WTC11 (cell line): ENCODE data around the gene MAPKAP1. TPM values are rescaled to one million over a fixed set of nuclear protein-coding genes. Genes with fewer than 3 reads are reported as not detected.

Experiments
- ATAC-seq: fragments of 200-7000 bp; cut with Tn5 transposase; 2 replicates; pipeline ENCODE4 v1.10.0; 2021; ENCODE audit warnings: mild to moderate bottlenecking, moderate library complexity
- CTCF ChIA-PET: fragments of 300-600 bp; sonication (Branson Sonifier 250); formaldehyde crosslinking; loops from one replicate; lab custom pipeline; 2021; ENCODE audit warnings: antibody characterized with exemption; lab: Charles Lee
- POLR2A ChIA-PET: fragments of 350-600 bp; sonication (Branson Sonifier 250); formaldehyde crosslinking; loops from one replicate; lab custom pipeline; 2021; ENCODE audit warnings: antibody characterized with exemption; lab: Charles Lee
- DNase-seq: peaks from one replicate; pipeline ENCODE4 v3.0.0; 2021; ENCODE audit warnings: low spot score
- H3K27ac Mint-ChIP-seq: 2 replicates; pipeline ENCODE4 v1.8.0; 2021; ENCODE audit warnings: mixed read lengths
- H3K27me3 Mint-ChIP-seq: 2 replicates; pipeline ENCODE4 v1.8.0; 2021; ENCODE audit warnings: low read depth, mild to moderate bottlenecking, moderate library complexity, mixed read lengths
- H3K36me3 Mint-ChIP-seq: 2 replicates; pipeline ENCODE4 v1.8.0; 2021; ENCODE audit warnings: mixed read lengths
- H3K4me1 Mint-ChIP-seq: 2 replicates; pipeline ENCODE4 v1.8.0; 2022; ENCODE audit warnings: mixed read lengths
- H3K4me3 Mint-ChIP-seq: 2 replicates; pipeline ENCODE4 v1.8.0; 2021; ENCODE audit warnings: mild to moderate bottlenecking, moderate library complexity, mixed read lengths
- H3K9me3 Mint-ChIP-seq: 2 replicates; pipeline ENCODE4 v1.8.0; 2021; ENCODE audit warnings: mixed read lengths
- E2F1 ChIP-seq: sonication (generic); formaldehyde crosslinking; IDR thresholded peaks from 2 replicates; pipeline ENCODE4 v1.8.0; 2022; ENCODE audit warnings: mild to moderate bottlenecking, missing genetic modification reagents
- E2F4 ChIP-seq: sonication (generic); formaldehyde crosslinking; IDR thresholded peaks from 2 replicates; pipeline ENCODE4 v1.8.1; 2022; ENCODE audit warnings: low read depth, mild to moderate bottlenecking, moderate library complexity, missing genetic modification reagents, borderline replicate concordance
- E2F5 ChIP-seq: sonication (generic); formaldehyde crosslinking; IDR thresholded peaks from 2 replicates; pipeline ENCODE4 v1.8.1; 2022; ENCODE audit warnings: mild to moderate bottlenecking, moderate library complexity, missing genetic modification reagents
- FOXK1 ChIP-seq: sonication (generic); formaldehyde crosslinking; IDR thresholded peaks from 2 replicates; pipeline ENCODE4 v1.8.0; 2022; ENCODE audit warnings: mild to moderate bottlenecking, moderate library complexity, missing genetic modification reagents
- FOXP4 ChIP-seq: sonication (generic); formaldehyde crosslinking; IDR thresholded peaks from 2 replicates; pipeline ENCODE4 v1.8.0; 2022; ENCODE audit warnings: mild to moderate bottlenecking, missing genetic modification reagents
- IRF2 ChIP-seq: sonication (generic); formaldehyde crosslinking; IDR thresholded peaks from 2 replicates; pipeline ENCODE4 v1.8.0; 2022; ENCODE audit warnings: low read depth, missing genetic modification reagents, borderline replicate concordance
- MLX ChIP-seq: sonication (generic); formaldehyde crosslinking; IDR thresholded peaks from 2 replicates; pipeline ENCODE4 v1.8.1; 2023; ENCODE audit warnings: mild to moderate bottlenecking, missing genetic modification reagents, moderate library complexity
- NR2C2 ChIP-seq: sonication (generic); formaldehyde crosslinking; IDR thresholded peaks from 2 replicates; pipeline ENCODE4 v1.8.0; 2022; ENCODE audit warnings: mild to moderate bottlenecking, missing genetic modification reagents
- NR3C1 ChIP-seq: sonication (generic); formaldehyde crosslinking; conservative IDR thresholded peaks from 2 replicates; pipeline ENCODE4 v1.8.1; 2023; ENCODE audit warnings: low read depth, mild to moderate bottlenecking, missing genetic modification reagents
- OVOL2 ChIP-seq: fragments of 250-450 bp; sonication (Bioruptor Pico); IDR thresholded peaks from 2 replicates; pipeline ENCODE4 v1.9.0; 2021; ENCODE audit warnings: mild to moderate bottlenecking, borderline replicate concordance
- SMAD4 ChIP-seq: sonication (generic); formaldehyde crosslinking; IDR thresholded peaks from 2 replicates; pipeline ENCODE4 v1.8.0; 2022; ENCODE audit warnings: mild to moderate bottlenecking, missing genetic modification reagents
- TEAD4 ChIP-seq: sonication (generic); formaldehyde crosslinking; IDR thresholded peaks from 2 replicates; pipeline ENCODE4 v1.8.0; 2022; ENCODE audit warnings: mild to moderate bottlenecking, missing genetic modification reagents
- TP53 ChIP-seq: sonication (generic); formaldehyde crosslinking; IDR thresholded peaks from 2 replicates; pipeline ENCODE4 v1.8.1; 2023; ENCODE audit warnings: mild to moderate bottlenecking, missing genetic modification reagents
- ZNF423 ChIP-seq: fragments of 250-450 bp; sonication (Bioruptor Pico); IDR thresholded peaks from 2 replicates; pipeline ENCODE4 v2.1.2; 2022; ENCODE audit warnings: mild to moderate bottlenecking, moderate library complexity
- ZNF512 ChIP-seq: sonication (generic); formaldehyde crosslinking; IDR thresholded peaks from 2 replicates; pipeline ENCODE4 v1.8.1; 2022; ENCODE audit warnings: missing genetic modification reagents, borderline replicate concordance
- ZNF532 ChIP-seq: fragments of 250-450 bp; sonication (Bioruptor Pico); IDR thresholded peaks from 2 replicates; pipeline ENCODE4 v1.9.0; 2021; ENCODE audit warnings: mild to moderate bottlenecking, borderline replicate concordance
- total RNA-seq: library from RNA; stranded (reverse); gene quantifications from 3 replicates; pipeline ENCODE4 v1.2.3, GENCODE V29; 2021

MAPKAP1 gene
- total RNA-seq, 1 experiment from 2014 or later, result 111 TPM

GRCh38 chr9:125407974-125408900, 298.8 kb downstream of the MAPKAP1 start (continued):
- TF ChIP-seq ZNF532 (no peak), FOXP4 (CRISPR knock-in tag) (no peak), NR2C2 (no peak), TP53 (CRISPR knock-in tag) (no peak; the same call in 1 of the 2 replicates), E2F1 (0 out of 2 replicates have a peak, but pooled peaks have one; percentile 51), E2F5 (peak; percentile 60; the same call in 1 of the 2 replicates), E2F4 (no peak), ZNF423 (CRISPR knock-in tag) (peak; percentile 32; the same call in 1 of the 2 replicates)

GRCh38 chr9:125407432-125407973, 299.5 kb downstream of the MAPKAP1 start:
- Mint-ChIP-seq H3K4me3 (peak overlapping the region; percentile 68), H3K4me1 (peaks cover 12% of the 10 kb centered on the region), H3K9me3 (peaks cover 7% of the 10 kb centered on the region; the same call in 1 of the 2 replicates), H3K27ac (no peak overlapping the region), H3K36me3 (no peaks in the 10 kb centered on the region), H3K27me3 (peaks cover 31% of the 10 kb centered on the region)
- no peak for DNase-seq
- no peak for ATAC-seq
- ChIA-PET POLR2A (no interaction called here), CTCF (interaction anchor here (0.6 to 2.9 kb wide), 43 partner anchors 8 to 1084 kb away, joined by 3 to 15 read pairs (median 4); partner anchors contain the start of genes HSPA5 and MAPKAP1)
- TF ChIP-seq OVOL2, result no peak
- 0 out of 2 replicates have a peak, but pooled peaks have one; percentile 26 for TF ChIP-seq SMAD4

- Mint-ChIP-seq H3K9me3 (peaks cover 7% of the 10 kb centered on the region; the same call in 1 of the 2 replicates), H3K27me3 (peaks cover 31% of the 10 kb centered on the region), H3K36me3 (no peaks in the 10 kb centered on the region)
- no peak for ATAC-seq
- TF ChIP-seq TEAD4 (CRISPR knock-in tag) (no peak), NR3C1 (CRISPR knock-in tag) (no peak), MLX (no peak), FOXK1 (CRISPR knock-in tag) (no peak), IRF2 (CRISPR knock-in tag) (no peak), ZNF512 (CRISPR knock-in tag) (no peak)
- TF ChIP-seq, all 79 proteins: peak for 0
- DNase-seq, result no peak
- CTCF ChIA-PET, result interaction anchor here (1.2 to 1.9 kb wide), 6 partner anchors 19 to 886 kb away, joined by 3 to 7 read pairs (median 4); no protein-coding TSS in a partner anchor
- peak overlapping the region; percentile 68; the same call in 1 of the 2 replicates for H3K4me3 Mint-ChIP-seq
- peaks cover 12% of the 10 kb centered on the region for H3K4me1 Mint-ChIP-seq
- POLR2A ChIA-PET, result no interaction called here
- H3K27ac Mint-ChIP-seq, result no peak overlapping the region
These were observed 300.3 kb downstream of the MAPKAP1 start for GRCh38 chr9:125406810-125407087.
